Esophagus squamous epithelium (tissue), 5 donors: ENCODE data around the gene C11orf21. TPM values are rescaled to one million over a fixed set of nuclear protein-coding genes. Genes with fewer than 3 reads are reported as not detected.

Experiments
- DNase-seq: peaks from one replicate; lab custom pipeline; 2025; lab: John Stamatoyannopoulos, UW
- H3K27ac ChIP-seq, 4 donors: fragments of 200-600 bp; sonication (generic); one replicate each; pipeline ENCODE4 v1.5.1; 2016 to 2019; ENCODE audit warnings: mild to moderate bottlenecking in 1 of 4
- H3K27me3 ChIP-seq, 4 donors: fragments of 200-600 bp; sonication (generic); 1 replicate in 3 of 4; 2 replicates in 1 of 4; pipeline versions ENCODE4 v1.5.1 to v1.6.0; 2017 to 2021; ENCODE audit warnings: antibody characterized with exemption in 1 of 4
- H3K36me3 ChIP-seq, 3 donors: fragments of 200-600 bp; sonication (generic); one replicate each; pipeline ENCODE4 v1.5.1; 2016 to 2019
- H3K4me1 ChIP-seq, 3 donors: fragments of 200-600 bp; sonication (generic); one replicate each; pipeline ENCODE4 v1.5.1; 2017 to 2019
- H3K4me3 ChIP-seq, 4 donors: fragments of 200-600 bp; sonication (generic); 1 replicate in 3 of 4; 2 replicates in 1 of 4; pipeline ENCODE4 v1.5.1; 2016 to 2019; ENCODE audit warnings: mild to moderate bottlenecking in 2 of 4, moderate library complexity in 1 of 4
- H3K9me3 ChIP-seq, 3 donors: fragments of 200-600 bp; sonication (generic); one replicate each; pipeline ENCODE4 v1.5.1; 2016 to 2019
- POLR2A ChIP-seq, 4 donors: fragments of 450-650 bp; IDR thresholded peaks; one replicate each; pipeline ENCODE4 v1.6.1; 2017; ENCODE audit warnings: antibody characterized with exemption in 4 of 4, mild to moderate bottlenecking in 4 of 4, moderate library complexity in 3 of 4
- WGBS, 2 donors: methylation state at CpG; one replicate each; pipeline ENCODE4 v1.1.5; 2018; 5-methylcytosine and 5-hydroxymethylcytosine counted together
- intact Hi-C: fragments of 100-400 bp; cut with DNase I; formaldehyde crosslinking; loops from one replicate; pipeline ENCODE4 v1.15.0; 2022
- total RNA-seq, 4 donors: library from RNA; depleted of rRNA; stranded (reverse); fragments of >200 nt; gene quantifications; one replicate each; pipeline ENCODE4 v1.1.0, GENCODE V29; 2016
- TF ChIP-seq, protein P1 (sequence below), 6 experiments: fragments of 450-650 bp in 4 of 6; fragments of 200-600 bp in 2 of 6; sonication (generic) in 2 of 6; IDR thresholded peaks; one replicate each; pipeline ENCODE4 v1.5.1; 2016 to 2019; ENCODE audit warnings: antibody characterized with exemption in 6 of 6, mild to moderate bottlenecking in 4 of 6, moderate library complexity in 4 of 6
- donor health status: DM: yes; HTN: yes; CAD: no.

C11orf21 gene
- total RNA-seq, 4 donors from 2014 or later: 0.30 to 0.94 (median 0.76) TPM; not detected in 1

DNA sequence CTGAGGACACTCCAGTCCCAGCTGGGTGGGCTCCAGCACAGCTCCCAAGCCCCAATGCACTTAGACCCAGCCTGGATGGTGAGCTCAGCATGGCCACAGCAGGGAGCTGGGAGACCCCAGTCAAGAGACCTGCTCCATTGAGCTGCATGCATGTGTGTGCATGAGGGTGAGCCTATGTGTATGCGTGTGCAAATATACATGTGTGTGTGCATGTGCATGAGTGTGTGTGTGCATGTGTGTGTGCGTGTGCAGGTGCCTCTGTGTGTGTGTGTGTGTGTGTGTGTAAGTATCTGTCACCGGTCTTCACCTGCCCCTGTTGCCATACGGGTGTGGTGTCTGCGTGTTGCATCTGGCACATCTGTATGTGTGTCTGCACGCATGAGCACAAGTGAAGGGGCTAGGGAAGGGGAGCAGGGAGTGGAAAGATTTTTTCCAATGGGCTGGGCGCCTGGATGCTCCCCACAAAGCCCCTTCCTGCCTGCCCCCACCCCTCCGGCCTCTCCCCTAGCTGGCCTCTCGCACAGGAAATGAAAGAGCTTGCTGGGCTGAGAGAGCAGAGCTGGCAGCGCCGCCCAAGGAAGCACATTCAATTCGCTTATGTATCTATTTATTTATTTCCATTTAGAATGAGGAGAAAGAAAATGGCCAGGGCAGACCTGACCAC, 4.2 kb upstream of the C11orf21 start:
- WGBS, 2 donors: 25 to 43% methylated on average over 2 to 8 of the region's 12 CpGs
- H3K4me1 ChIP-seq: peaks cover 30 to 57% (median 37%) of the 10 kb centered on the region in 3 donors

DNA sequence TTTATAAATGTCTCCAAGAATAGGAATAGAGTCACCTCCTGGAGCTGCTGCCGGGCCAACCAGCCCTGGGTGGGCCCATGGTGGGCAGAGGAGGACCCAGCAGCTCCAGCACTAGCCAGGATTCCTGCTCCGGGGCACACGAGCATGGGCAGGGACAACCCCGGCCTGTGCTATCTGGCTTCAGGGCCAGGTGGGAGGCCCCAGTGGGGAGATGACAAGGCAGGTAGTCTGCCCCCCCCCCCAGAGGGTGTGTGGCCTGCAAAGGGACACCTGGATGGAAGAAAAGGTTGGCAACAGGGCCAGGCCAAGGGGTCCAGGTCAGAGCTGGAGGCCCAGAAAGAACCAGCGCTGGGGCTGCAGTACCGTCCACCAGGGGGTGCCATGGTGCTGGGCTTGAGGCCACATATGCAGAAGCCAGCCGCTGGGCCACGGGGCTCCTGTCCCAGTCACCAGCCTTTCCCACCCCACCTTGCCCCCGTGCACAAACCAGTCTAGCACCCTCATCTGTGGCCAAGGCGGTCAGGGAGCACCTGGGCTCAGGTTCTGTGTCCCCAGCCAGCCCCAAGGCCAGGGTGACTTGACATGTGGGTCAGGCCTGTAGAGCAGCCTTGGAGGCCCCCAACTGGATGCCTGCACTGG, 3.5 kb upstream of the C11orf21 start:
- TF ChIP-seq POLR2A (IDR thresholded peaks at IDR 0.05): no peak
- TF ChIP-seq, protein P1, sequence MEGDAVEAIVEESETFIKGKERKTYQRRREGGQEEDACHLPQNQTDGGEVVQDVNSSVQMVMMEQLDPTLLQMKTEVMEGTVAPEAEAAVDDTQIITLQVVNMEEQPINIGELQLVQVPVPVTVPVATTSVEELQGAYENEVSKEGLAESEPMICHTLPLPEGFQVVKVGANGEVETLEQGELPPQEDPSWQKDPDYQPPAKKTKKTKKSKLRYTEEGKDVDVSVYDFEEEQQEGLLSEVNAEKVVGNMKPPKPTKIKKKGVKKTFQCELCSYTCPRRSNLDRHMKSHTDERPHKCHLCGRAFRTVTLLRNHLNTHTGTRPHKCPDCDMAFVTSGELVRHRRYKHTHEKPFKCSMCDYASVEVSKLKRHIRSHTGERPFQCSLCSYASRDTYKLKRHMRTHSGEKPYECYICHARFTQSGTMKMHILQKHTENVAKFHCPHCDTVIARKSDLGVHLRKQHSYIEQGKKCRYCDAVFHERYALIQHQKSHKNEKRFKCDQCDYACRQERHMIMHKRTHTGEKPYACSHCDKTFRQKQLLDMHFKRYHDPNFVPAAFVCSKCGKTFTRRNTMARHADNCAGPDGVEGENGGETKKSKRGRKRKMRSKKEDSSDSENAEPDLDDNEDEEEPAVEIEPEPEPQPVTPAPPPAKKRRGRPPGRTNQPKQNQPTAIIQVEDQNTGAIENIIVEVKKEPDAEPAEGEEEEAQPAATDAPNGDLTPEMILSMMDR (IDR thresholded peaks at IDR 0.05): peak; percentile 93 to 97 (median 95)
- peak overlapping the region in 1 of 4 donors; percentile 19 for H3K4me3 ChIP-seq

More for the DNA sequence above, 4.2 kb upstream of the C11orf21 start:
- H3K4me3 ChIP-seq: peak overlapping the region in 1 of 4 donors; percentile 19
- TF ChIP-seq, protein P1 (IDR thresholded peaks at IDR 0.05): no peak
- TF ChIP-seq POLR2A (IDR thresholded peaks at IDR 0.05): no peak
- no peaks in the 10 kb centered on the region for H3K9me3 ChIP-seq
- intact Hi-C loops: loop anchor here (2.0 kb wide), 1 partner anchor 115 kb away; no protein-coding TSS in a partner anchor
- no peak for DNase-seq
- H3K36me3 ChIP-seq: no peaks in the 10 kb centered on the region
- no peaks in the 10 kb centered on the region for H3K27me3 ChIP-seq
- peak overlapping the region; percentile 57 to 89 (median 78) for H3K27ac ChIP-seq

DNA sequence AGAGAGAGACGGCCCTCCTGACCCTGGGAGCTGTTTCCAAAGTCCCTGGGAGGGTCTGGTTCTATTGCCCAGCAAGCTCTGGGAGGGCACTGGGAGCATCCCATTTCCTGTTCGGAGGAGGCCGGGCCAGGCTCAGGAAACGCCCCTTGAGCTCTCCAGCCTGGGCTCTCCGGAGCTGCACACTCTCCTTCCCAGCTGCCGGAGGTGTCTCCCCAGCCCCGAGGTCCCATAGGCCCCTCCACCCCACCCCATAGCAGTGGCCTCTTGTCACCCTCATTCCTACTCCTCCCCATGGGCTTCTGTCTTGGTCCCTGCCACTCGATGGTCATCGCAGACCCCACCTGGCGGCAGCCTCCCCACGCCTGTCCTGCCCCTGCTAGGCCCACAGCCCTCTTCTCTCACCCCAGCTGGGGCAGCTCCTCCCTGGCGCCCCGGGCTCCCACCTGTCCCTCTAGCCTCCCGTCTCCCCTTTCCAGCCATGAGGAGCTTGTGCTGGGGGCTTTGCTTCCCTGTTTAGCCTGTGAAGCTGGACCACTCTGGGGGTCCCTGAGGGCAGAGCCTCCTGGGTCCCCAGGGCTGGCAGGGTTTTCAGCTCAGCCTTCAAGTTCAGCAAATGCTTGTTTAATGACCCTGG, 2.9 kb upstream of the C11orf21 start:
- WGBS, 2 donors: 60 to 69% methylated on average over 8 to 10 of the region's 14 CpGs
- Histone ChIP-seq H3K4me1 (peaks cover 30 to 57% (median 37%) of the 10 kb centered on the region in 3 donors), H3K4me3 (no peak overlapping the region)

More for the DNA sequence above, 3.5 kb upstream of the C11orf21 start:
- H3K27me3 ChIP-seq: no peaks in the 10 kb centered on the region
- H3K9me3 ChIP-seq: no peaks in the 10 kb centered on the region
- WGBS, 2 donors: 100% methylated on average over 1 of the region's 10 CpGs; no CpG with 5 or more reads in 1 of the 2 donors
- peak; percentile 29 for DNase-seq
- H3K36me3 ChIP-seq: no peaks in the 10 kb centered on the region
- peak overlapping the region; percentile 57 to 89 (median 78) for H3K27ac ChIP-seq
- H3K4me1 ChIP-seq: peaks cover 30 to 57% (median 37%) of the 10 kb centered on the region in 3 donors
- intact Hi-C loops: loop anchor here (2.0 kb wide), 1 partner anchor 116 kb away; no protein-coding TSS in a partner anchor

DNA sequence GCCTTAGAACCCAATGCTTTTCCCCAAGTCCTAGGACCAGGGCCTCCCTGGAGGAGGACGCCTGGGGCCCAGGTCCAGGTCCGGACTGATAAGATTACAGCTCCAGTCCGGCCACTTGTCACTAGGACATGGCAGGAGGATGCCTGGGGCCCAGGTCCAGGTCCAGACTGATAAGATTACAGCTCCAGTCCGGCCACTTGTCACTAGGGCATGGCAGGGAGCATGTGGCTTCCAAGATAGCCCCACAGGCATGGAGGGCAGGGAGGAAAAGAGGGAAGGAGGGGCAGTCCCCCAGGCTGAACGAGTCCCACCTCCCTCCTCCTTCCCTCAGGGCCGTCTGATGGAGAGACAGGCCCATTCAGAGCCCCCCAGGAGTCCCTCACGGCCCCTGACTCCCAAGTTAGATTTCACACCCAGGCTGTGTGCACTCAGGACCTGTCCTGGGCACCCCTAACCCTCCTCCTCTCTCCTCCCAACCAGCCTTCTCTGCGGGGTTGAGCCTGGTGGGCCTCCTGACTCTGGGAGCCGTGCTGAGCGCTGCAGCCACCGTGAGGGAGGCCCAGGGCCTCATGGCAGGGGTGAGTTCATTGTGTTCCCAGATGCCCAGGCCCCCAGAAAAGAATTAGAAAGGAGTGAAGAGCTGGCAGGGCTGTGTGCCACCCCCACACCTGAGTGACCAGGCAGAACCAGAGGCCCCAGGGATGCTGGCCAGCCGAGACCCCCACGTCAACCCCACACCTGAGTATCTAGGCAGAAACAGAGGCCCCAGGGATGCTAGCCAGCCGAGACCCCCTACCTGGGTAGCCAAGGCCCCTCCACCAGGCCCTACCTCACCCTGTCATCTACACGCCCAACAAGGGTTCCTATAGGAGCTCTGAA, 2.1 kb upstream of the C11orf21 start:
- 70% methylated on average over 7 of the region's 15 CpGs; no CpG with 5 or more reads in 1 of the 2 donors for WGBS, 2 donors
- TF ChIP-seq, protein P1 (IDR thresholded peaks at IDR 0.05): no peak
- no peak for TF ChIP-seq POLR2A (IDR thresholded peaks at IDR 0.05)
- H3K4me3 ChIP-seq: no peak overlapping the region
- H3K9me3 ChIP-seq: no peaks in the 10 kb centered on the region
- H3K4me1 ChIP-seq: peaks cover 30 to 57% (median 37%) of the 10 kb centered on the region in 3 donors
- H3K27me3 ChIP-seq: peaks cover 0 to 5% (median 0%) of the 10 kb centered on the region in 4 donors
- no peaks in the 10 kb centered on the region for H3K36me3 ChIP-seq
- intact Hi-C loops: loop anchor here (2.0 to 5.0 kb wide), 2 partner anchors 107 to 117 kb away; no protein-coding TSS in a partner anchor
- peak overlapping the region in 2 of 4 donors; percentile 71 to 84 for H3K27ac ChIP-seq
- DNase-seq: no peak

More for the DNA sequence above, 2.9 kb upstream of the C11orf21 start:
- Histone ChIP-seq H3K36me3 (no peaks in the 10 kb centered on the region), H3K27ac (peak overlapping the region in 3 of 4 donors; percentile 71 to 89 (median 84)), H3K9me3 (no peaks in the 10 kb centered on the region), H3K27me3 (no peaks in the 10 kb centered on the region)
- no peak for DNase-seq
- intact Hi-C loops: loop anchor here (2.0 to 5.0 kb wide), 2 partner anchors 107 to 116 kb away; no protein-coding TSS in a partner anchor
- TF ChIP-seq, protein P1 (IDR thresholded peaks at IDR 0.05): no peak
- TF ChIP-seq POLR2A (IDR thresholded peaks at IDR 0.05): no peak
